ENCODE measurements around the gene SUSD1.

SUSD1 gene

GRCh38 chr9:112186695-112187094 lies 11.6 kb upstream of the SUSD1 start:
- no peak for DNase-seq (ENCODE audit: low read depth)
- no peak overlapping the region for H3K4me3 ChIP-seq (ENCODE audit: low read depth, low read length)
- no peak for TF ChIP-seq CTCF (IDR thresholded peaks at IDR 0.05; ENCODE audit: control insufficient read depth, extremely low read depth, insufficient read depth)

- H3K4me3 ChIP-seq (ENCODE audit: low read depth, low read length) = no peak overlapping the region
- TF ChIP-seq CTCF (IDR thresholded peaks at IDR 0.05; ENCODE audit: control insufficient read depth, extremely low read depth, insufficient read depth) = no peak
- DNase-seq (ENCODE audit: low read depth) = no peak
Observed at GRCh38 chr9:112184946-112185345, 9.8 kb upstream of the SUSD1 start.

- DNase-seq (ENCODE audit: low read depth) = no peak
- H3K4me3 ChIP-seq (ENCODE audit: low read depth, low read length) = no peak overlapping the region
- no peak for TF ChIP-seq CTCF (IDR thresholded peaks at IDR 0.05; ENCODE audit: control insufficient read depth, extremely low read depth, insufficient read depth)
Observed at GRCh38 chr9:112184221-112184620, 9.1 kb upstream of the SUSD1 start.

GRCh38 chr9:112180387-112180881 lies 5.3 kb upstream of the SUSD1 start:
- no peak for DNase-seq (ENCODE audit: low read depth)
- H3K4me3 ChIP-seq (ENCODE audit: low read depth, low read length) = no peak overlapping the region
- no peak for TF ChIP-seq CTCF (IDR thresholded peaks at IDR 0.05; ENCODE audit: control insufficient read depth, extremely low read depth, insufficient read depth)

- no peak for TF ChIP-seq CTCF (IDR thresholded peaks at IDR 0.05; ENCODE audit: control insufficient read depth, extremely low read depth, insufficient read depth)
- no peak for DNase-seq (ENCODE audit: low read depth)
- H3K4me3 ChIP-seq (ENCODE audit: low read depth, low read length) = no peak overlapping the region
Observed at GRCh38 chr9:112179816-112180215, 4.7 kb upstream of the SUSD1 start.

- no peak for TF ChIP-seq CTCF (IDR thresholded peaks at IDR 0.05; ENCODE audit: control insufficient read depth, extremely low read depth, insufficient read depth)
- no peak for DNase-seq (ENCODE audit: low read depth)
- no peak overlapping the region for H3K4me3 ChIP-seq (ENCODE audit: low read depth, low read length)
Observed at GRCh38 chr9:112176524-112176923, 1.4 kb upstream of the SUSD1 start.

GRCh38 chr9:112175796-112176315 lies 759 bp upstream of the SUSD1 start:
- H3K4me3 ChIP-seq (ENCODE audit: low read depth, low read length) = no peak overlapping the region
- DNase-seq (ENCODE audit: low read depth) = no peak
- TF ChIP-seq CTCF (IDR thresholded peaks at IDR 0.05; ENCODE audit: control insufficient read depth, extremely low read depth, insufficient read depth) = no peak
